ENCODE results near the gene TNK2. TPM values are rescaled to one million over a fixed set of nuclear protein-coding genes. Genes with fewer than 3 reads are reported as not detected.

The TNK2 gene
- total RNA-seq, 1 experiment from 2014 or later = 18.2 TPM

- POLR2A ChIA-PET (ENCODE audit: low non-redundant PET) = interaction anchor here (0.6 kb wide), 1 partner anchor 577 kb away, joined by 4 read pairs; no protein-coding TSS in a partner anchor
- intact Hi-C loops (cut with micrococcal nuclease; ENCODE audit: unreplicated experiment) = loop anchor here (10.0 kb wide), 1 partner anchor 211 kb away; no protein-coding TSS in a partner anchor
- no TSS peak for BruUV-seq (replicated peaks)
Measured at GRCh38 chr3:195855471-195856409, 52.6 kb downstream of the TNK2 start.

GRCh38 chr3:195854628-195855294 lies 53.6 kb downstream of the TNK2 start:
- intact Hi-C loops (cut with micrococcal nuclease; ENCODE audit: unreplicated experiment) = loop anchor here (5.0 to 10.0 kb wide), 2 partner anchors 210 to 297 kb away; no protein-coding TSS in a partner anchor
- Histone ChIP-seq H3K4me1 (ENCODE audit: insufficient read depth, low read length, poor library complexity, severe bottlenecking) (no peaks in the 10 kb centered on the region), H3K36me3 (ENCODE audit: insufficient read depth, low read length, poor library complexity, severe bottlenecking) (no peaks in the 10 kb centered on the region), H3K27ac (ENCODE audit: low read depth, low read length, poor library complexity, severe bottlenecking) (no peak overlapping the region), H3K27me3 (replicated peaks; ENCODE audit: insufficient read depth, low read depth, low read length, poor library complexity) (no peaks in the 10 kb centered on the region), H3K4me3 (ENCODE audit: low read depth, low read length, poor library complexity, severe bottlenecking) (no peak overlapping the region), H3K9me3 (ENCODE audit: low read depth, low read length, poor library complexity, severe bottlenecking) (no peaks in the 10 kb centered on the region)
- no peak for TF ChIP-seq CTCF (conservative IDR thresholded peaks at IDR 0.05; ENCODE audit: low read depth, low read length)
- no peak for TF ChIP-seq EZH2 (IDR thresholded peaks at IDR 0.05; ENCODE audit: borderline replicate concordance, low read depth, low read length, poor library complexity, severe bottlenecking)
- ChIA-PET CTCF (interaction anchor here (0.6 kb wide), 1 partner anchor 55 kb away, joined by 6 read pairs; no protein-coding TSS in a partner anchor), POLR2A (ENCODE audit: low non-redundant PET) (interaction anchor here (0.6 kb wide), 1 partner anchor 576 kb away, joined by 4 read pairs; no protein-coding TSS in a partner anchor)
- DNase-seq (ENCODE audit: low spot score) = no peak
- no TSS peak for BruUV-seq (replicated peaks)

More at GRCh38 chr3:195855471-195856409, 52.6 kb downstream of the TNK2 start:
- CTCF ChIA-PET = no interaction called here
- no peaks in the 10 kb centered on the region for H3K4me1 ChIP-seq (ENCODE audit: insufficient read depth, low read length, poor library complexity, severe bottlenecking)
- no peaks in the 10 kb centered on the region for H3K27me3 ChIP-seq (replicated peaks; ENCODE audit: insufficient read depth, low read depth, low read length, poor library complexity)
- no peak overlapping the region for H3K4me3 ChIP-seq (ENCODE audit: low read depth, low read length, poor library complexity, severe bottlenecking)
- H3K27ac ChIP-seq (ENCODE audit: low read depth, low read length, poor library complexity, severe bottlenecking) = no peak overlapping the region
- H3K36me3 ChIP-seq (ENCODE audit: insufficient read depth, low read length, poor library complexity, severe bottlenecking) = no peaks in the 10 kb centered on the region
- no peak for TF ChIP-seq EZH2 (IDR thresholded peaks at IDR 0.05; ENCODE audit: borderline replicate concordance, low read depth, low read length, poor library complexity, severe bottlenecking)
- DNase-seq (ENCODE audit: low spot score) = no peak
- no peaks in the 10 kb centered on the region for H3K9me3 ChIP-seq (ENCODE audit: low read depth, low read length, poor library complexity, severe bottlenecking)

DNA sequence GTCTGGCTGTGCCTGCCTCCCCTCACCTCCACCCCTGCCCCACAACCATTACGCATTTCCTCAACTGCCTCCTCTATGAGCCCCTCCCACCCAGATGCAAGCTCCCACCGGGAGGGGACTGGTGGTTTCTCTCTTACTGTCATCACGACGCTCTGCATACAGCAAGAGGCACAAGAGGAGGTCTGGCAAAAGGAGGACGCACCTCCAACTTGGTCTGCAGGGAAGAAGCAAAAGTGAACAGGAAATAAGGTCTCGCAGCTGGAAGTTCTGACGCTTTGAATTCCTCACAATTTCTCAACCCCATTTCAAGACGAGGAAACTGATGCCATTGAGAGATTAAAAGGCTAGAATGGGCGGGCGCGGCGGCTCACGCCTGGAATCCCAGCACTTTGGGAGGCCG lies 54.4 kb downstream of the TNK2 start:
- Histone ChIP-seq H3K36me3 (ENCODE audit: insufficient read depth, low read length, poor library complexity, severe bottlenecking) (no peaks in the 10 kb centered on the region), H3K4me3 (ENCODE audit: low read depth, low read length, poor library complexity, severe bottlenecking) (no peak overlapping the region), H3K27me3 (replicated peaks; ENCODE audit: insufficient read depth, low read depth, low read length, poor library complexity) (no peaks in the 10 kb centered on the region), H3K27ac (ENCODE audit: low read depth, low read length, poor library complexity, severe bottlenecking) (no peak overlapping the region), H3K9me3 (ENCODE audit: low read depth, low read length, poor library complexity, severe bottlenecking) (no peaks in the 10 kb centered on the region), H3K4me1 (ENCODE audit: insufficient read depth, low read length, poor library complexity, severe bottlenecking) (no peaks in the 10 kb centered on the region)
- TF ChIP-seq CTCF (conservative IDR thresholded peaks at IDR 0.05; ENCODE audit: low read depth, low read length) (no peak), EZH2 (IDR thresholded peaks at IDR 0.05; ENCODE audit: borderline replicate concordance, low read depth, low read length, poor library complexity, severe bottlenecking) (no peak)
- DNase-seq (ENCODE audit: low spot score) = no peak
- ChIA-PET CTCF (no interaction called here), POLR2A (ENCODE audit: low non-redundant PET) (no interaction called here)
- intact Hi-C loops (cut with micrococcal nuclease; ENCODE audit: unreplicated experiment) = loop anchor here (5.0 to 10.0 kb wide), 2 partner anchors 209 to 297 kb away; no protein-coding TSS in a partner anchor
- BruUV-seq (replicated peaks) = no TSS peak

All from A673 (cell line).